OCI-LY7 (cell line): Measurements from ENCODE around the gene ACSL6.

ENCODE experiments used
- CTCF ChIP-seq: fragments of 200-600 bp; sonication (generic); conservative IDR thresholded peaks from 2 replicates; pipeline ENCODE4 v1.5.1; 2014; ENCODE audit warnings: mild to moderate bottlenecking, antibody characterized with exemption, low read length, moderate library complexity, mixed read lengths
- EZH2phosphoT487 ChIP-seq: fragments of 200-600 bp; sonication (generic); IDR thresholded peaks from 2 replicates; pipeline ENCODE4 v1.6.1; 2018; ENCODE audit warnings: low read depth, borderline replicate concordance, mild to moderate bottlenecking, mixed run types, antibody characterized with exemption, low read length, moderate library complexity, mixed read lengths

DNA sequence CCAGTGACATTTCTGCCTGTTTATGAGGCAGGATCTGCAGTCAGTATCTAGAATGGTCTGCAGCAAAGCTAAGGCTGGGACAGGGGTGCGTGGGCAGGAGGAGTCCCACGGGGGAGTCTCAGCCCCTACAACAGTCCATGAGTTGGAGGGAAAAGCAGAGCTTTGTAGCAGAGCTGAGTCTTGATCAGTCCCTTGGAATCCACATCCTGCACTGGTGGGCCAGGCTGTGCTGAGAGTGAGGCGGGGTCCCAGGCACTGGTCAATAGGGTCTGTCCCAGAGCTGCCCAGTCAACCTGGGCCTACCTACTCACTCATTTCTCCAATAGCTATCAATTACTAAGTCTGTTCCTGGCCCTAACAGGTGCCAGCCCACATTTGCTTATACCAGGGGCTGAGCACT, 5.9 kb downstream of the ACSL6 start:
- TF ChIP-seq CTCF (no peak), EZH2phosphoT487 (no peak)
